Renal cortical epithelial cell (primary cell): ENCODE results near the gene TXLNB. TPM values are rescaled to one million over a fixed set of nuclear protein-coding genes. Genes with fewer than 3 reads are reported as not detected.
A peak's percentile ranks its signal among the peaks of the same experiment; 100 is the strongest.

Source experiments
- DNase-seq: peaks from one replicate; pipeline ENCODE4 v3.0.0-alpha.2; 2011; ENCODE audit warnings: low read depth
- total RNA-seq: library from RNA; depleted of rRNA; stranded (reverse); fragments of >200 nt; gene quantifications from 2 replicates; pipeline ENCODE4 v1.2.3, GENCODE V29; 2014

TXLNB gene
- total RNA-seq, 1 donor from 2014 or later, result 0.05 TPM

DNA sequence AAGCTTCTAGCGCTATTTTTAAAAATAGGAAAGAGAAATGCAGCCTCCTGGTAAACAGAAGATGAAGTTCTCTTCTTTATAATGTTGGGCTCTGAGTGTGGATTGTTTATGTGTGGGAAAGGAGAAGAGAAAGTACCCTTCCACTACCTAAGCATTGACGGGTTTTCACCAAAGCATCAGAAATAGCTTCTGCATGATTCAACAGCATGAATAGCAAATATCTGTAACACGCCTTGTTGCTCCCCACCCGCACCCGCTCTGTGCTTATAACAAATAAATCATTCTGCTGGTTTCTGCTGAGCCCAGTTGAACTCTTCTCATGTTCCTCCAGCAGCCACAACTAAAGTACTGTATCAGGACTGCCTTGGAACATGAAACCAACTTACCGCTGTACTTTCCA, 20.7 kb downstream of the TXLNB start:
- DNase-seq, result peak; percentile 80

DNA sequence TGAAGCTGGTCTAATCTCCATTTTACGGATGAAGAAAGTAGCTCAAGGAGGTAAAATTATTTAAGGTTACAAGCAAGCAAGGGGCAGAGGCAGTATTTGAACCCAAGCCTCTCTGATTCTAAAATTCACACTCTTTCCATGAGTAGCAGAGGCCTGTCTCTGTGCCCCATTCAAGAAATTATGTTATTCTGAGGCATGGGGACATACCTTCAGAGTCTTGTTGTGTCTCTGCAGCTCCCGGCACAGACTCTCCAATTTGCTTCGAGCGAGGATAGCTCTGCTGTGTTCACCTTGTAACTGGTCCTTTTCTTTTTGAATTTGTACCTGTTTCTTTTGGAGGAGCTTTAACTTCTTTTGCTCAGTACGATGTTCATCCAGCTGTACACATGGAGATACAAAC, 21.5 kb downstream of the TXLNB start:
- no peak for DNase-seq

DNA sequence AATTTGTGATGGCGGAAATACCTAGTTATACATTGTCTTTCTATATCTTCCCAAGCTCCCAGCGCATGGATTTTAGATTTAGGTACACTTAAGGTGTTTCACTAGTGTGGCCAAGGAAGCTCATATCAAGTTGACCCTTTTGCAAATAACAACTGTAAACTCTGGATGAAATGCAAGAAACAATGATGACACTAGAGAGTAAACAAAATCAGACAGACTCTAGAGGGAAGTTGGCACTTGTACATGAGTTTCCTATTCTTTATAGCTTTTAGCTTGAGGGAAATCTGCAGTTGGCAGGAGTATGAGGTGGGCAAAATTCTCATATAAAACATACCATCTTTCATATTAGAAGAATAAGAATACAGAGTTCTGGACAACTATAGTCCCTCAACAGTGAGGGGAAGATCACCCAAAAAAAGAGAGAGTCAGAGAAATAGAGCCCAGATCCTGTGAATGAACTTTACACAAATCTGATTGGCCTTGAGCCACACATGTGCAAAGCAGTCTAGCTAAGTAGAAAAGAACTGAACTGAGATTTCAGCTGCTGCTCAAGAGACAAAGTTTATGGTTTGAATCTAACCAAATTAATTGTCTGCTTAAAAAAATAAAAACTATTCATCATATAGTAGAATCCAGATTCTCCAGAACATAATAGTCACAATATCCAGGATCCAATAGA, 26.1 kb downstream of the TXLNB start:
- no peak for DNase-seq

DNA sequence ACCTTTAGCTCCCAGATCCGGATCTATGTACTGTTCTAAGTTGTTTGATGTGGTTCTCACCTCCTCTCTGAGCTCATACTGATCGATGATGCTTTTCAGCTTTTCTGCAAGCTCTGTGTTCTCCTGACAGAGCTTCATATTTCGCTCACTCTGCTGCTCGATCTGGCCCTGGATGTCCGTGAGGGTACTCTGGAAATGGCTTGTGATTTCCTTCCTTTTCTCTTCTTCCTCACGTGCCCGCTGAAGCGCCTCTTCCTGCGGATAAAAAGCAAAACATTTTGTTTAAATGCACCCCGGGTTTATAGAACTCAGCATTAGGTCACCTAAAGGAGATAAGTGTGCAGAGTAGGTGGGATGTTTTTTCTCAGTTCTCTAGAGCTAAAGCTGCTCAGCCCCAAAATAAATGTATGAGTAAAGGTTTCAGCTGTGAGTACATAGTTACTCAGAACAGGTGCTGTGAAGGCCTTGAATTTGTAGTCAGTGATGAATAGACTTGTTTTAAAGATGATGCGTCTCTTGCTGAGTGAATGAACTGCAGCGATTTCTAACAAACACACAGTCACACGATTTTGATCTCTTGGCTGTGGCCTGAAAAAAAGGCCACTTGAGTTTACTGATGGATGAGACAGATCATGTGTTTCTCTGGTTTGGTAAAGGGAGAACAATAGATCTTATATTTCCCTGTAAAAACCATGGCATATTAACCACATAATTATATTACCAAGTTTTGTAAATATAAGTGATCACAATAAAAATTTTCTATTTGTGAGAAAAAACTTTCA, 29.1 kb downstream of the TXLNB start:
- peak; percentile 6 for DNase-seq

DNA sequence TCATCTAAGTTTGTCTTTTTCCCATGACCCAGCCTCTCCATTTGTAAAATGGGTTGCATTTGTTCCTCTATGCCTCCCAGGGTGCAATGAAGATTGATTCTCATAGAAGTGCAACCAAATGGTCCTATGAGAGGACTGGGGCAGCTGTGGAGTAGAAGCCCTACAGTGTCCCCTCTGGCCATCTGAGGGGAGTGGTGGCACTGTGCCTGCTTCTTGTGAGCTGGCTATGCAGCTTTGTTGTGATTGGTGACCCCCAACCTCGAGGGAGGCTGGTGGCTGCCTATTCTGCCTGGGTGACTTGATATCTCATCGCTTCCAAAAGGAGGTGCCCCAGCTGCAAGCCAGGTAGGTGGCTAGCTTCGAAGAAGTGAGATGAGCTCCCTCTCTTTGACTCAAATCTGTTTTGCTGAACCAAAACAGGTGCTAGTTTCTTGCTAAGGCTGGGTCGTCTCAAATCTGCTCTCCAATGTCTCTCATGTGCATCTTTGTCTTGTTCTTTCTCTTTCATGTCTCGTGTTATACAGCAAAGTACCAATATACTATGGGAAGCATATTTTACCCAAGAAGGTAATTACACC, 33.9 kb downstream of the TXLNB start:
- no peak for DNase-seq

DNA sequence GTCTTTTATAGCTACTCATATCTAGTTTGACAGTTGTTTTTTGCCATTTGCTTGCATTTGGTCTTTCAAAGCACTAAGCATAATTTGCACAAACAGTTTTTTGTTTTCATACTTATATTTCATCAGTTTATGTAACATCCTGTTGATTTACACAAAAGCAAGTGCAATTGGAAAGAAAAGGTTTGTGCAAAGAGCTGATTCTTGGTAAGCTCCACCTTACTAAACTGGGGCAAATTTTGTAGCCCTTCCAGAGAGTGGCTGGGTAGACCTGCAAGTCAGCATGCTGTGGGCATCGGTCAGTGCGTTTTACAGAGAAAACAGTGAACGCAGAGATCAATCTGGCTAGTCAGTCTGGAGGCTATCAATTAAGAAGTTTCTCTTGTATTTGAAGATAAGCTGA, 34.5 kb downstream of the TXLNB start:
- DNase-seq, result no peak

DNA sequence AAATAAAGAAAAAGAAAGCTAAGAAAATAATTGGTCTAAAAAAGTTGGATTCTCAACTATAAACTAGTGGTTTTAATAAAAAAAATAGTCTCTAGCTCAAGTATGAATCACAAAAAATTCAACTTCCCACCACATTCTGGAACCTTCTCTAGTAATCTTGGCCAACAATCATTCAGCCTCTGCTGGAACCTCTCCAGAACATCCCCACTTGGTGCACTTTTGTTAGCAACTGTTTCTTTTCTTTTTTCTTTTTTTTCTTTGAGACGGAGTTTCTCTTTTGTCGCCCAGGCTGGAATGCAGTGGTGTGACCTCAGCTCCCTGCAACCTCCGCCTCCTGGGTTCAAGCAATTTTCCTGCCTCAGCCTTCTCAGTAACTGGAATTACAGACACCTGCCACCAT, 35.7 kb downstream of the TXLNB start:
- DNase-seq, result no peak

DNA sequence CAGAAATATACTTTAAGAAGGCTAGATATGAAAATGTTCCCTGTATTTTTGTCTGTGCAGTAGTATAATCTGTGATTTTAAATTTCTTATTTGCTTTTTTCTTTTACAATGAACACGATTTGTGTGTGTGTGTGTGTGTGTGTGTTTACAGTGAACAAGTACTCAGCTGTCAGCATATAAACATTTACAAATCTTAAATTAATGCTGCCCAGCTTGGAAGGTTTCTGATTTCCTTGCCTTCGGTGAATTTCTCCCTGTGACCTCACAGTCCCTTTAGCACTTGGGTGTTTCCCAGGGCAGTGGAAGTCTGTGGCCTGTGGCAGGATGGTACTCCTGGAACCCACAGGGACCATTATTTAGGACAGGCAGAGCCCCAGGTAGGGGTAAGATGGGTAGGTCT, 37.6 kb downstream of the TXLNB start:
- DNase-seq, result no peak

DNA sequence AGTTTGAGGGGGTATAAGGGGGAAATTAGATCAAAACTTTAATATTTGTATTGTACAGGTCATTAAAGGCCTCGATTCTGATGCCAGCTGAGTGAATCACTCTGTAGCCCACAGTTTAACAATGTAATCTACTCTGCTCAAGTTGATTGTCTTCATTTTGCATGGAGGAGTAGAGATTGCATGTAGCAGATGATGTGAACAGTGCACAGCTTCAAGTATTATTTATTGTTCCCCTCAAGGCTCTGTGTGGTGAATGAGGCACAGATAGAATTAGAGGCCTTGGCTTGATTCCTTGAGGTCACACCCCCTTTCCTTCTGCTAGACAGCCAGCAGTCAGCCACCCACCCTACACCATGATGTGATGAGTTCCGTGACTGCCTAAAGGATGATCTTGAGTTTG, 38.1 kb downstream of the TXLNB start:
- DNase-seq, result no peak

DNA sequence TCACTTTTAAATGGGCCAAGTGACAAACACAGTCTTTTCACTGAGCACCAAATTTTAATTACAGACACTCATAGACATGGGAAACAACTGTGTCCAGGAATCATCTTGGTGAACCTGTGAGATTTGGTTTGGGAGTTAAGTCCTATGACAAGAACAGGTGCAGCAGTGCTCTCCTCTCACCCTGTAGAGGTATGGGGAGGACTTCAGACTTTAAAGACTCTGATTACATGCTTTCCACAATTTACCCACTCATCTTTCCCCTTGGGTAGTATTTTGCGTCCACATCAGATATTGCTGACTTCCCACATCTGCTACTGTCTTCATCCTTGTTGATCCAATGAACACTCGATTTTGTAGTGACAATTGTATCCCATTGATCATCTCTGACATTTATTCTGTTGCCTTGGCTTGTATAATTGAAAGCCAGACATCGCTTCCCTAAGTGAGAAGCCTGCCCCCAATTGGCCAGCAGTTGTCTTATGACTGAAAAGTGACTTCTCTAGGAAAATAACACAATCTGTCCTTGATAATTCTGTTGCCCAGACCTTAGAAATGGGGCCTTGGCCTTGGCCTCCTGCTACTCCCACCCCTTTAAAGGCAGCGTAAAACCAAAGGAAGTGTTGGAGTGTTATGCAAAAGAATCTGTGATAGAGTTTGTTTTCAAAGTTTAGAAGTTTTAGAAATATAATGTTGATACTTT, 40.0 kb downstream of the TXLNB start:
- DNase-seq, result no peak

DNA sequence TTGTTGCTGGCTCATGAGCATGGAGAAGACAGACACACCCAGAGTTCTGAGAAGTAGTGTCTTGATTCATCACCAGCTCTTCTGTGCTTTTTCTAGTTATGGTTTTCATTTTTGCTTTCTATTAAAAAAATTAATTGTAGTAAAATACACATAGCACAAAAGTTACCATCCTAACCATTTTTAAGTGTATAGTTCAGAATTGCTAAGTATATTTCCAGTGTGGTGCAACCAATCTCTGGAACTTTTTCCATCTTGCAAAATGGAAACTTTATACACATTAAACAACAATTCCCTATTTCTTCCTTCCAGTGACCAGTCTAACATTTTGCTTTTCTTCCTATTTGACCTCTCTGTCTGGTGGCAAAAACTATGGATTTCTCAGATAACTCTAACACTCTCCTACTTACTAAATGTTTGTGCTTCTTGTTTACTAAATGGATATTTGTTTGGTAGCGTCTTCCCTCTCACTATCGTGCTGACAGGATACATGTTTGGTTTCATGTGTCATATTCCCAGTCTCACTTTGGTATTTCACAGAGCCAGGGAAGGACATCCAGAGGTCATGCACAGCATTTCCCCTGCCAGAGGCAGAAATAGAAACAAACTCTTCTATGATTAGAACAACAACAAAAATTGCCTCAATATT, 40.6 kb downstream of the TXLNB start:
- no peak for DNase-seq

DNA sequence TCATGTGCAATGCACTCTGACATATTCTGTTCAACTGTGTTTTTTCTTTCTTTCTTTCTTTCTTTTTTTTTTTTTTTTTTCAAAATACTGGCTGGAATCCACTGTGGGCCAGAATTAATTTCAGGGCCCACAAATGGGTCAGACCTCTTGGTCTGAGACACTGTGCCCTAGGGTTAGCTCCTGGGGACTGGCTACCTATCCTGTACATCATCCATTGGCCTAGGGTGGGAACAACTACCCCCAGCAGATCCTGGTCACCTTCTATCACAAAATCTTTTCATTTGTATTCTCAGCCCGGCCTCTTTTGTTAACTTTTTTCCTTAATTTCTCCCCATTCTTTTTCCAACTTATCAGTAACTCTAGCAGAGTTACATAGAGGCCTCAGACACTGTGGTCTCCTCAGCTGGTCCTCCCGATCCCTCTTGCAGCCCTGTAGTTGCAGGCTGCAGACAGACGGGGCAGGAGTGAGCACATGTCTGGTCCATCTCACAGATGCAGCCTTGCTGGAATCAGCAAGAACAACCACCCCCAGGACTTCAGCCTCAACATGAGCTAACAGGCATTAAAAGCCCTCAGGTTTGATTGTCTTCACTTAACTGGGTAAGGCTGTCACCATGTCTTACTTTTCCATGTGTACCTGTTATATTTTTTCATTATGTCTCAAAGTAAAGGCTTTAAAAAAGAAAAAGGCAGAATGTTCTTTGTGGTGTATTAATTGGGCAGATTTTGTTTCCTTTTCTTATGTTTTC, 41.3 kb downstream of the TXLNB start:
- DNase-seq, result peak; percentile 58

DNA sequence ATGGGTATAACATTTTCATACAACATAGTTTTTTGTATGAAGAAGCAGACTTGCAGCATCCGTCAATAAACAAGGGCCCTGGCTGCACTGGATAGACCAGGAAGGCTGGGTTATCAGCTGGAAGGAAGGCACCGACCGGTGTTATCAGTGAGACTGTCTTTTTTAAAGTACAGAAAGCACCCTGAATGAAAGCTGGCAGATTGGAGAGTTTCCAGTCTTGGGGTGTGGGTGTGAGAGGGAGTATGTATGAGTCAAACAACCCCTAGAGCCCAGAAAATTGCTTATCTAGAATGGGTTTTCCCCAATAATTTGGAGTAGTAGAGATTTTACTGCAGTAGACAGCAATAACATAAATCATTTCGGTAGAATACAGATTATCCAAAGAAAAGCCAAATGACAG, 42.4 kb downstream of the TXLNB start:
- DNase-seq, result no peak

DNA sequence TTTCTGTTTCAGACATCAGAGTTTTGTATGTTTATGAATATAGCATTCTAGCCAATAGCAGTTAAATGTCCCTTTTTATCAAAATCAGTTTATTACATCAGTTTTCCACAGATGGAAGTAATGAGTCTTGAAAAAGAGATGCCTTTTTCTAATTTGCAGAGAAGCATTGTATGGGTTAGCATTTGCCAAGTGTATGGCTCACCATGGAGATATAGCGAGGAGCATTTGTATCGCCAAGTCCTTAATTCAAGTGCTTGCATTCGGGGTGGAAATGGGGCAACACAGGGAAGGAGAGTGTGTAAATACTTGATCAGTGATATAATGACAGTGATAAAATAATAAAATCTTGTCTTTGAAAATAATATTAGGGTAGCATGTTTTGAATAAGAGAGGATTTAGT, 42.9 kb downstream of the TXLNB start:
- no peak for DNase-seq

DNA sequence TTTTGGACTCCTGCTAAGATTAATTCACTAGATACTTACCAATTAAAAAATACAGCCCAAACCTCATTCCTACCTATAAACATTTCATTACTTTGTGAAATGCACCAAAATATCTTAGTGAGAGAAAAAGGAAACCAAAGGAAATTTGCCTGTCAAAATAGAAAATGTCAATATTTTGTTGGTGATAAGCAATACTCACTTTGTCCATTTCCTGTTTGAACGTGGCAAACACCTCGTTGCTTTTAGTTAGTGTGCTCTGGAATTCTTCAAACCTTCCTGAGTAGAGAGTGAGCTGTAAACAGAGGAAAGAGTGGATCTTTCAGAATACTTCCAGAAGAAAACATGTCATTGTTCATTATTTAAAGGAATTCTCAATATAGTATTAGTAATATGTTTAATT, 44.2 kb downstream of the TXLNB start:
- DNase-seq, result no peak

DNA sequence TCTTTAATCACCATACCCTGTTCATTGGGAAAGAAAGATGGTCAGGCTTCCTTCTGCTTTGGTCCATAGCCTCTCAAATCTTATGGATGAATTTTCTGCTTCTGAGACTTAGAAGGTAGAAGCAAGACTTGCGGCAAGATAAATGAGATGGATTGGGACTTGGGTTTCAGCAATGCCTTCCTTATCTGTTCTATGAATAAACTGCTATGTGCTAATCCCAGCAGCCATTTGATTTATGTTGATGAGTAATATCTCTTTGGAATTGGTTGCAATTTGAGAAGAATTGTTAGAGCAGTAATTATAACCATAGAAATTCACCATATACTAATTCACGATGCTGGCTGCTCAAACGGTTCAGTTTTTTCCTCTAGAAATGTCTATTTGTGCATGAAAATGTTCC, 48.3 kb downstream of the TXLNB start:
- no peak for DNase-seq

DNA sequence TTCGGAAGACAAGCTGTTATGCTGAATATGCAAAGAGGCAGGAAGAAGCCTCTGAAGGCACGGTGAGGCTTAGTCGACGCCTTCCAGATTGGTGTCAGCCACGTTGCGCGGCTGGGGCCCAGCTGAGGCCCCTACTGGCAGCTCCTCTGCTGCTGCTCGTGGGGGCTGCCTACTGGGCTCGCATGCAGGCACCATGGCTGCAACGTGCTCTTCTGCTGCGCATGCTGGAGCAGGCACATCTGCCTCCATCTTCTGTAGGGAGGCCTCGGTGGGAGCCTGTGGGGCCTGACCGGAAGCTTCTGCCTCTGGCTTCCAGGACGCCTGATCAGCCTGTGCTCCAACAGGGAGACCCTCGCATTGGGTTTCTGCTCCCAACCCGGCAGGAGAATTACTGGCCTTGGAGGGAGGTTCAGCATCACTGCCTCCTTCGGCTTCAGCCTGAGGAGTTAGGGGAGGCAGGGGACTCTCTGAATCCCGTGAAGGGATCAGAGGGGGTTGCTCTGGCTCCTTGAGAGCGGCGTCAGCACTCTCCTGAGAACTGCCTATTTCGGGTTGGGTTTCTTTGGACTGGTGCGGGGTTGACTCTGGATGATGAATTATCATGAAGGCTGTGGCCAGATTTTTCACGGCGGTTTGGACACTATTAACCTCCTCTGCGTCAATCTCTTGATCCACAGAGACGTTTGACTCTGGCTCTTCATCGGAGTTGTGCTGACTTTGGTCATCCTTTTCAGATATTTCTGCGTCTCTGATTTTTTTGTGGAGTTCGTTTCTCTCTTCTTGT, 49.1 kb downstream of the TXLNB start:
- no peak for DNase-seq

DNA sequence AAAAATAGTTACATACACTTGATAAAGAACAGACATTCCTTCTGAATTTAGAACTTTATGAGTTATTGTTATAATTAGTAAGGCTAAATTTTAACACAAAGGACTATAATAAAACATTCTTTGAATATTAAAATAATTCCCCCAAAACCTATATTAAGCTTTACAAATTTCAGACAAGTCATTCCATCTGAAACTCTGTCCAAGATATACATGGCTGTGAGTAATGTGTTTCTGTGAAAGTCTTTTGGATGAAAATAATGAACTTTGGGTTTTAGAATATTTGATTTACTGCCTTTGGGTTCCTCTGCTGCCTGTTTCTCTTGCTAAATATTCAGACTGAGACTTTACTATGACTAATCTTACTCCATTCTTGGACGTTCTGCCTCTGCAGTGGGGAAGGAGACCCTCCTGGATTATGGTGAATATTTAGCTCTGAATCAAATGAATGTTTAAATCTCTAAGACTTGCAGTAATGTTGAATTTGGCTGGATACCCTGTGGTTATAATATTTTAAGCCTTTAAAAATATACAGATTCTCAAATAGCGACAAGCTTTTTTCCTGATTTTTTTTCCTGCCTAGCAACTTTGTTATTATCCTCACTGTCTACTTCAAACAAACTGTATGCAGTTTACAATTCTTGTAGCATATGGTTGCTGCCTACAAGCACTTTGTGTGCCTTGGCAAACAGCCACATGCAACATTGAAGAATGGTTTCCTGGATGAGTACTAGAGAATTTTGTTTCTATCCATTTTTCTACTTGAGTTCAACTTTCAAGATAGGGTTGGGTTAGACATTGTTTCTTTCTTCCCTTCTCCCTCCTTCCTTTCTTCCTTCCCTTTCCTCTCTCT, 51.4 kb downstream of the TXLNB start:
- DNase-seq, result no peak

DNA sequence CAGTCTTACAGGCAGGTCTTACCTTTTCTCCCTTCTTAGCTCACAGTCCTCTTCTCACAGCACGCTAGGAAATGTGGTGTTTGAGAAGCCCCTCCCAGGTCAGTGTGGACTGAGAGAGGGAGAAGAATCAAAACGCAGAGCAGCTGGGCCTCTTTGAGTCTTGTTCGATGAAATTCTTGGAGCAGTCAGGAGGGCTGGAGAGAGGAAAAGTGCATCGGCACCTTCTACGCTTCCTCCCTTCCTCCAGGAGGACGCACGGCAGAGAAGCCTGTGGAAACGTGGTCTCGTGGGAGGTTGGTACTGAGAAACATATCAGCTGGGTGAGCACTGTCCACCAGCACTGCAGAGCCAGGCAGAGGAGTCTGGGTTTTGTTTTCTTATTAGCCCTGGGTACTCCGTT, 52.7 kb downstream of the TXLNB start:
- DNase-seq, result no peak

DNA sequence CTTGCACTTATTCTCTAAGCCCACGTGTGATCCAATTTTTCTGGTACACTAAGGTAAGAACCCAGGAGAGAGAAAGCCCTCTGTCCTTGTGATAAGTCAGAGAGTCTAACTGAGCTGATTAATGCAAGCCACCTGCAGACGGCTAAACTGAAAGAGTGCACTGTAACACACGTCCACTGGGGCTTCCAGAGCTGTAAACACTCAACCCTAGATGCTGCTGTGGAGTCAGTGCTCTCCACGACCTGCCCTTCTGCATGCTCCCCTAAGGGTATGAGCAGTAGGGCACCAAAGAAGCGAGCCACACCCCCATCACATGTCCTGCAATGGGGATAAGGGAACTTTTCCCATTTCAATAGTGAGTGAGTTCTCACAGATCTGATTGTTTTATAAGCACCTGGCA, 55.7 kb downstream of the TXLNB start:
- DNase-seq, result no peak
